Panc1 (cell line): ENCODE measurements around the gene PLXND1.

Source experiments
- TF ChIP-seq, protein P1 (sequence below): fragments of 450-650 bp; IDR thresholded peaks from 2 replicates; pipeline ENCODE4 v1.5.1; 2017; ENCODE audit warnings: mild to moderate bottlenecking
- TF ChIP-seq, protein P2 (sequence below), 2 experiments: IDR thresholded peaks; 2 replicates each; pipeline ENCODE4 v1.6.1; 2011 to 2012; ENCODE audit warnings: low read depth in 2 of 2, control low read depth in 1 of 2, low read length in 1 of 2, mild to moderate bottlenecking in 1 of 2, moderate library complexity in 1 of 2; ENCODE audit not compliant: insufficient read depth in 1 of 2

DNA sequence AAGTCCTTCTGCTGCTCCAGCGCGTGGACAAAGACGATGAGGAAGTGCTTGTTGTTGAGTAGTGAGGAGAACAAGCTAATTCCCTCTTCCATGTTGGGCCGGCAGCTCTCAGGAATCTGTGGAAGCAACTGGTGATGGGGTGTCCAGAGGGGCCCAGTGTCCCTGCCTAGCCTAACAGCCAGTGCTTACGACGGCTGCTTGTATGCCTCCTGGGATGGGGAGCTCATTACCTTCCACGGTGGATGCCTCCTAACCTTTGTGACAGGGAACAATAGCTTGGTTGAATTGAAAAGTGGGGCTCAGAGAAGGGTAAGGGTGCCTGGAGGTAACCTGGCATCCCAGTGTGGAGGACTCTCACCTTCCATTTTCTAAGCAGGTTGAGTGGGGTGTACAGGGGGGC lies 40.6 kb downstream of the PLXND1 start:
- TF ChIP-seq, protein P1, sequence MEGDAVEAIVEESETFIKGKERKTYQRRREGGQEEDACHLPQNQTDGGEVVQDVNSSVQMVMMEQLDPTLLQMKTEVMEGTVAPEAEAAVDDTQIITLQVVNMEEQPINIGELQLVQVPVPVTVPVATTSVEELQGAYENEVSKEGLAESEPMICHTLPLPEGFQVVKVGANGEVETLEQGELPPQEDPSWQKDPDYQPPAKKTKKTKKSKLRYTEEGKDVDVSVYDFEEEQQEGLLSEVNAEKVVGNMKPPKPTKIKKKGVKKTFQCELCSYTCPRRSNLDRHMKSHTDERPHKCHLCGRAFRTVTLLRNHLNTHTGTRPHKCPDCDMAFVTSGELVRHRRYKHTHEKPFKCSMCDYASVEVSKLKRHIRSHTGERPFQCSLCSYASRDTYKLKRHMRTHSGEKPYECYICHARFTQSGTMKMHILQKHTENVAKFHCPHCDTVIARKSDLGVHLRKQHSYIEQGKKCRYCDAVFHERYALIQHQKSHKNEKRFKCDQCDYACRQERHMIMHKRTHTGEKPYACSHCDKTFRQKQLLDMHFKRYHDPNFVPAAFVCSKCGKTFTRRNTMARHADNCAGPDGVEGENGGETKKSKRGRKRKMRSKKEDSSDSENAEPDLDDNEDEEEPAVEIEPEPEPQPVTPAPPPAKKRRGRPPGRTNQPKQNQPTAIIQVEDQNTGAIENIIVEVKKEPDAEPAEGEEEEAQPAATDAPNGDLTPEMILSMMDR = no peak
- TF ChIP-seq, protein P2, sequence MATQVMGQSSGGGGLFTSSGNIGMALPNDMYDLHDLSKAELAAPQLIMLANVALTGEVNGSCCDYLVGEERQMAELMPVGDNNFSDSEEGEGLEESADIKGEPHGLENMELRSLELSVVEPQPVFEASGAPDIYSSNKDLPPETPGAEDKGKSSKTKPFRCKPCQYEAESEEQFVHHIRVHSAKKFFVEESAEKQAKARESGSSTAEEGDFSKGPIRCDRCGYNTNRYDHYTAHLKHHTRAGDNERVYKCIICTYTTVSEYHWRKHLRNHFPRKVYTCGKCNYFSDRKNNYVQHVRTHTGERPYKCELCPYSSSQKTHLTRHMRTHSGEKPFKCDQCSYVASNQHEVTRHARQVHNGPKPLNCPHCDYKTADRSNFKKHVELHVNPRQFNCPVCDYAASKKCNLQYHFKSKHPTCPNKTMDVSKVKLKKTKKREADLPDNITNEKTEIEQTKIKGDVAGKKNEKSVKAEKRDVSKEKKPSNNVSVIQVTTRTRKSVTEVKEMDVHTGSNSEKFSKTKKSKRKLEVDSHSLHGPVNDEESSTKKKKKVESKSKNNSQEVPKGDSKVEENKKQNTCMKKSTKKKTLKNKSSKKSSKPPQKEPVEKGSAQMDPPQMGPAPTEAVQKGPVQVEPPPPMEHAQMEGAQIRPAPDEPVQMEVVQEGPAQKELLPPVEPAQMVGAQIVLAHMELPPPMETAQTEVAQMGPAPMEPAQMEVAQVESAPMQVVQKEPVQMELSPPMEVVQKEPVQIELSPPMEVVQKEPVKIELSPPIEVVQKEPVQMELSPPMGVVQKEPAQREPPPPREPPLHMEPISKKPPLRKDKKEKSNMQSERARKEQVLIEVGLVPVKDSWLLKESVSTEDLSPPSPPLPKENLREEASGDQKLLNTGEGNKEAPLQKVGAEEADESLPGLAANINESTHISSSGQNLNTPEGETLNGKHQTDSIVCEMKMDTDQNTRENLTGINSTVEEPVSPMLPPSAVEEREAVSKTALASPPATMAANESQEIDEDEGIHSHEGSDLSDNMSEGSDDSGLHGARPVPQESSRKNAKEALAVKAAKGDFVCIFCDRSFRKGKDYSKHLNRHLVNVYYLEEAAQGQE (IDR thresholded peaks at IDR 0.05; ENCODE audit: insufficient read depth in 1 of 2, low read depth in 2 of 2, low read length in 1 of 2) = no peak
